NAMALWA (cell line): Measurements from ENCODE around the gene VSTM1.

Experiments used
- DNase-seq: peaks from one replicate; pipeline ENCODE4 v3.0.0-alpha.2; 2015; ENCODE audit warnings: low spot score

VSTM1 gene

DNA sequence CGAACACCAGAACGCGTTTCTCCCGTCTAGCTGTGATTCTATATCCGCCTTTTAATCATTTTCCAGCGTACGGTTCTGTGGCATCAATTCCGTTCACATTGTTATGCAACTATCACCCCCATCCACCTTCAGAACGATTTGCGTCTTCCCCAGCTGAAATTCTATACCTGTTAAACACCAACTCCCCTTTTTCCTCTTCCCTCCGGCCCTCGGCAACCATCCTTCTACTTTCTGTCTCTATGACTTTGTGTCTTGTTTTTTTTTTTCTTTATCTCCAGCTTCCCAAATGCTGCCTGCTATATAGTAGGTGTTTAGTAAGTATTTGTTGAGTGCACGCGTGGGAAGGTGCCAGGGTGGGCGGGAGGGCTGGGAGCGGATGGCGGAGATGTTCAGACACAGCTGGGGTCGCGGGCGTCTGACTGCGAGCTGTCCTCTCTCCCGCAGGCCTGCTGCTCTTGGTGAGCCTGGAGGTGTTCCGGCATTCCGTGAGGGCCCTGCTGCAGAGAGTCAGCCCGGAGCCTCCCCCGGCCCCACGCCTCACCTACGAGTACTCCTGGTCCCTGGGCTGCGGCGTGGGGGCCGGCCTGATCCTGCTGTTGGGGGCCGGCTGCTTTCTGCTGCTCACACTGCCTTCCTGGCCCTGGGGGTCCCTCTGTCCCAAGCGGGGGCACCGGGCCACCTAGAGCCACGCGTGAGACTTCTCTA is 52.0 kb downstream of the VSTM1 start:
- no peak for DNase-seq

DNA sequence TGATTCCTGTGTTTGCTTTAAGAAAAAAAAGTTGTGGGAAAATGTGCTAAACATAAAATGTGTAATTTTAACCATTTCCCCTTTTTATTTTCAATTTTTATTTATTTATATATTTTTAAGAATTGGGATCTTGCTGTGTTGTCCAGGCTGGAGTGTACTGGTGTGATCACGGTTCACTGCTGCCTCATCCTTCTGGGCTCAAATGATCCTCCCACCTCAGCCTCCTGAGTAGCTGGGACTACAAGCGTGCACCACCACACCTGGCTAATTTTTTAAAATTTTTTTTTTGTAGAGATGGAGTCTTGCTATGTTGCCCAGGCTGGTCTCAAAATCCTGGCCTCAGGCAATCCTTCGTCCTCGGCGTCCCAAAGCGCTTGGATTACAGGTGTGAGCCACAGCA is 53.2 kb downstream of the VSTM1 start:
- no peak for DNase-seq

DNA sequence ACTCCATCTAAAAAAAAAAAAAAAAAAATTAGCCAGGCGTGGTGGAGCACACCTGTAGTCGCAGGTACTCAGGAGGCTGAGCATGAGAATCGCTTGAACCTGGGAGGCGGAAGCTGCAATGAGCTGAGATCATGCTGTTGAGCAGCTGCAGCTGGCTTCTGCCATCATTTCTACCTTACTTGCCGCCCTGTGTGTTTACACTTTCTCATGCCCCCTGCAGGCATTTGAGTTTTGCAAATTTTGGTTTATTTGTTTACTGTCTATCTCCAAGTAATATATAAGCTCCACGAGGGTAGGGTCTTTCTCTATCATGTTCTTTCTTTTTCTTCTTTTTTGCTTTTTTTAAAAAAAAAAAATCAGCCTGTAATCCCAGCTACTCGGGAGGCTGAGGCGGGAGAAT is 54.3 kb downstream of the VSTM1 start:
- no peak for DNase-seq

DNA sequence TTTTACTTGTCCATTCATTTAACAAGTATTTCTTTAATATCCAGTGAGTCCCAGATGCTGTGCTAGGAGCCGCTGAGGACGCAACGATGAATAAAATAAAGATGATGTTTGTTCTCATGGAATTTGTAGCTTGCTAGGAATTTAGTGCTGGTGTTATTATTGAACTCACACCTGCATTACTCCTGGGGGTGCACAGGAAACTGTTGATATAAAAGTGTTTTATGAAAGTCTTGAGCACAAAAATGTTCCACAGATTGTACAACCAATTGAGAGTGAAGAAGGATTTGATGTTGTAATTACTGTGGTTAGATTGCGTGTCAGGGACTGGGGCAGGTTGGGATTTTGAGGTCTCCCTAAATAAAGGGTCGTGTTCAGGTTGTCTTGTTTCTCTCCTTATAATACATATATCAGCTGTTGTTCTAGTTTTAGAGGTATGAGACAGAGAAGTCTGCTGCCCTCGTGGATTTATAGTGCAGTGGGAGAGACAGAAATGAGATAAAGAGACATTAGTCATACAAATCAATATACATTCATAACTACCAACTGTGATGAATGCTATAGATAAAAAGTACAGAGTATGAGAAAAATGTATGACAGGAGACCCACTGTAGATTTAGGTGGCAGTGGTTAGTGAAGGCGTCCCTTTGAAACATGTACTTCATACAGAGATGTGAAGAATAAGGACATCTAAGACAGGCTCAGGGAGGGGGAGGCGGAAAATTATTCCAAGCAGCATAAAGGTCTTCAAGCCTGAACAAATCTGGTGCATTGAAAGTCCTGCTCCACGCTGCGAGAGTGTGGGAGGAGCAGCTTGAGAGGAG is 61.0 kb downstream of the VSTM1 start:
- DNase-seq = no peak

DNA sequence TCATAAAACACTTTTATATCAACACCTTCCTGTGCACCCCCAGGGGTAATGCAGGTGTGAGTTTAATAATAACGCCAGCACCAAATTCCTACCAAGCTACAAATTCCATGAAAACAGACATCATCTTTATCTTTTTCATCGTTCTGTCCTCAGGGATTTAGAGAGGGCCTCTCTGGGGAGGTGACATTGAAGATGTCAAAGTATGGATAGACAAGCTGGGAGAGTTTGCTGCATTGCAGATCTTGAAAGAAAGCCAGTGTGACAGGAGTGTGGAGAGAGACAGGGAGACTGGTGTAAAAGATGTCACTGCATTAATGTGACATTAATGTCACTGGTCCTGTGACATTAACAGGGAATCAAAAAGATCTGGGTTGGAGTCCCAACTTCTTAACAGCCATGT is 62.2 kb downstream of the VSTM1 start:
- DNase-seq = no peak

DNA sequence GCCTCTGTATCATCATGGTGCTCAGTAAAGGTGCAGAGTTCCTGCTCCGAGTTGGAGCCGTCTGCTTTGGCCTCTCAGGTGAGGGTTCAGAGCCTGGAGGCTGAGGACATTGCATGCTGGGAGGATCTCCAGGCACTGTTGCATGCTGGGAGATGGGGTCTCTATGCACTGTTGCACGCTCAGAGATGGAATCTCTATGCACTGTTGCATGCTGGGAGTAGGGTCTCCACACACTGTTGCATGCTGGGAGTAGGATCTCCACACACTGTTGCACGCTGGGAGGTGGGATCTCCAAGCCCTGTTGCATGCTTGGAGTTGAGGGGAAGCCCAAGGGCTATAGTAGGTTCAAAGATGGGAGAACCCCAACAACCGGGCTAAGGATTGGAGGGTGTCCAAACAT is 64.0 kb downstream of the VSTM1 start:
- no peak for DNase-seq

DNA sequence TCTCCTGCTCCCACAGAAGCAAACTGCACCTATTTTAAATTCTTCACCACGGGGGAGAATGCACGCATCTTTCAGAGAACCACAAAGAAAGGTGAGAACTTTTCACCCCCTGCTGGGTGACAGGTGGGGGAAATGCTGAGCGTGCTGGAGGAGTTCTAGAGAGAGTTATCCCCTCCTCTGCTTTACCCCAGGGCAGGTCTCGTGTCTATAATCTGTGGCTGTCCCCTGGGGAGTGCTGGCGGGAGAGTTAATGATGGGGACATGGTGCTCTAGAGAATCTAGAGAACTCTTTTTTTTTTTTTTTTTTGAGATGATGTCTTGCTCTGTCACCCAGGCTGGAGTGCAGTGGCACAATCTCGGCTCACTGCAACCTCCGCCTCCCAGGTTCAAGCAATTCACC is 65.5 kb downstream of the VSTM1 start:
- no peak for DNase-seq

DNA sequence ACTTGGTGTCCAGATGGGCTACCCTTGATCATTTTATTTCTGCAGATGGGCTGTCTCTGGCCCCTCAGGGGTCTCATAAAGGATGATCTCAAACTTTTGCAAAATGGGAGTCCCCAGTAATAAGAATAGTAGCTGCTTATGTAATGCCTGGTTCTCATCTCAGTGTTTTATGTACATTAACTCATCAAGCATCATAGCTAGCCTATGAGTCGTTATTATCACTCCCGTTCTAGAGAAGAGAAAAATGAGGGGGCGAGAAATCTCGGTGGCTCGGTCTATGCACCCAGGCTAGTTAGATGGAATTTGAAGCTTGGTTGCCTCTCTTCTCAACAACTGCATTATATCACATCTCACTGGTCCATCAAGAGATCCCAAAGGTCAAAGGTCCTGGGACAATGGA is 68.9 kb downstream of the VSTM1 start:
- no peak for DNase-seq

DNA sequence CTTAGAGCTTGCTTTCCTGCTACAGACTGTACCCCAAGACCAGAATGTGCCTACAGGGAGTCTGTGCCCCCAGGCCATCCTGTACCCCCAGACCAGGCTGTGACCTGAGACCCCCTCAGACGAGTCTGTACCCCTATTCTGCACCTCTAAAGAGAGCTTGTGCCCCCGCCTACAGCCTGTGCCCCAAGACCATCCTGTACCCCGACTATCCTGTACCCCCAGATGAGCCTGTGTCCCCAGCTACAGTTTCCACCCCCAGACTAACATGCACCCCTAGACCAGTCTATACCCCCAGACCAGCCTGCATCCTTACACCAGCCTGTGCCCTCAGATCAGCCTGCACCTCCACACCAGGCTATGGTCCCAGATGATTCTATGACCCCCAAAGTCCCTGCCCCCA is 70.2 kb downstream of the VSTM1 start:
- no peak for DNase-seq

DNA sequence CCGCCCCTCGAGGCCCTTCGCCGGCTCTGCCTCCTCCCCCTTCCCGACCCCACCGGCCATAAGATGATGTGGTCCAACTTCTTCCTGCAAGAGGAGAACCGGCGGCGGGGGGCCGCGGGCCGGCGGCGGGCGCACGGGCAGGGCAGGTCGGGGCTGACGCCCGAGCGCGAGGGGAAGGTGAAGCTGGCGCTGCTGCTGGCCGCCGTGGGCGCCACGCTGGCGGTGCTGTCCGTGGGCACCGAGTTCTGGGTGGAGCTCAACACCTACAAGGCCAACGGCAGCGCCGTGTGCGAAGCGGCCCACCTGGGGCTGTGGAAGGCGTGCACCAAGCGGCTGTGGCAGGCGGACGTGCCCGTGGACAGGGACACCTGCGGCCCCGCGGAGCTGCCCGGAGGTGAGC is 70.9 kb downstream of the VSTM1 start:
- DNase-seq = no peak

DNA sequence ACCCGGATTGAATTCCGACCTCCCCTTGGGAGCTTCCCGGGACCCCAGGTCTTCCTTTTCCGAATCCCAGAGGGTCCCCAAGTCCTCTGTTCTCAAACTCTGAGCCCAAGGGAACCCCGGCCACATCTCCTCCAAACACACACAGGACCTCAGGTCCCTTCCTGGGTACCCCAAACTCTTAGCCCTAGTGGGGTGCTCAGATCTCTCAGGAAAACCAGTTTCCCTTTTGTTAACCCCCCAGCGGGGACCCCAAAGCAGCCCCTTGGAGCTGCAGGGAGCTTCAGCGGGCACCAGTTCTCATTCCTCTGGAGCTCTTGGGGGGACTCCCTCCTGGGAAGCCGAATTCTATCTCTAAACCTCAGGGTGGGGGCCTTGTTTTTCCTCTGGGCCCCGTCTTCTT is 71.5 kb downstream of the VSTM1 start:
- no peak for DNase-seq

DNA sequence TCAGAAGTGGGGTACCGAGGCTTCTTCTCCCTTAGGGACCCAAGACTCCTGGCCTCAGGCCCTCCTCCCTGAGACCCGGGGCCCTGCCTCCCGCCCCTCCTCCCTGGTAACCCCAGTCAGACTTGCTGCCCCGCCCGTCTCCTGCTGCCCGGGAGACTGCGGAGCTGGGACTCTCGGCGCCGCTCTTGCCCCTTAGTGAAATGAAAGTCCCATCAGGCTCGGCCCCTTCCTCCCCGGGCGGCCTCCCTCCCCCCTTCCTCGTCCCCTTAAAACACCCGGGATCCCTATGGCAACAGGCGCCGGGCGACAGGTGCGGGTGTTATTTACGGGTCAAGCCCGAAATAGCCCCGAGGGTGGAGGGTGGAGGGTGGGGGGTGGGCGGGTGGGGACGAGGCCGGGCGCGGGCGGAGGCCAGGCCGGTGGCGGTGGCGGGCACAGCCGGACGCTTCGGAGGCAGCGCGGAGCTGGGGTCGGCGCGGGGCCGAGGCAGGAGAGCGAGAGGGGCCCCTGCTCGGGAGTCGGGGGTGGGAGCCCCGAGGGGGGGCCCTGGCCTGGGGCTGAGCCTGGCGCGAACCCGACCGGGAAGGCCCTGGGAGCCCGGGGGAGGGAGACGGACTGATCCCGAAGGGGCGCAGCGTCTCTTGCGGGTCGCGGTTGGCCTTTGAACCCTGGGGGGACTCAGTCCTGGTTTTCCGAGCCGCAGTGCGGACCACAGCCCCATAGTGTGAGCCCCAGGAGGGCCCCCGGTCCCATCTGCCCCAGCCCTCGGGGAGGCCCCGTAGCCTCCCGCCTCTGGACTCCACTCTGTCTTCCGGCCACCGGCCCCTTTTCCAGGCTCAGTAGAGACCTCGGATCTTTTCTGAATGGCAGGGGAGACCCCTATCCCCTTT is 72.2 kb downstream of the VSTM1 start, which contains the start of gene CACNG6:
TSS of gene CACNG6 (plus strand) at position 414 of the 890 bp plus-strand sequence. CDS start 1,241 bp downstream, outside the sequence.
- peak; percentile 29 for DNase-seq
